Measurements from ENCODE around the gene PPP1R13B. TPM values are rescaled to one million over a fixed set of nuclear protein-coding genes. Genes with fewer than 3 reads are reported as not detected.
A peak's percentile ranks its signal among the peaks of the same experiment; 100 is the strongest.
"Not testable (repeated sequence)": the region's sequence is repeated elsewhere in the genome, so short reads cannot be mapped to it uniquely, and the experiment has no call there.

PPP1R13B gene
- 15.8 TPM for total RNA-seq

GRCh38 chr14:103847451-103848174 is at the start of gene PPP1R13B:
TSS of gene PPP1R13B (minus strand) at chr14:103847575. CDS start at chr14:103847307, 268 bp downstream.
- DNase-seq: peak; percentile 86

- no peak for DNase-seq
Observed at GRCh38 chr14:103896578-103896977, 49.2 kb upstream of the PPP1R13B start.

- DNase-seq: no peak
Observed at GRCh38 chr14:103894723-103895059, 47.3 kb upstream of the PPP1R13B start.

GRCh38 chr14:103894034-103894722 is 46.8 kb upstream of the PPP1R13B start:
- DNase-seq: no peak

GRCh38 chr14:103892247-103892646 is 44.9 kb upstream of the PPP1R13B start:
- DNase-seq: no peak

GRCh38 chr14:103891667-103892215 is 44.4 kb upstream of the PPP1R13B start:
- no peak for DNase-seq

GRCh38 chr14:103890821-103891666 is 43.7 kb upstream of the PPP1R13B start:
- no peak for DNase-seq

GRCh38 chr14:103890052-103890371 is 42.6 kb upstream of the PPP1R13B start:
- no peak for DNase-seq

GRCh38 chr14:103889313-103890051 is 42.1 kb upstream of the PPP1R13B start:
- no peak for DNase-seq

GRCh38 chr14:103889002-103889312 is 41.6 kb upstream of the PPP1R13B start:
- DNase-seq: not testable (repeated sequence)

GRCh38 chr14:103887557-103888115 is 40.3 kb upstream of the PPP1R13B start:
- DNase-seq: no peak

GRCh38 chr14:103887170-103887501 is 39.8 kb upstream of the PPP1R13B start:
- no peak for DNase-seq

- no peak for DNase-seq
Observed at GRCh38 chr14:103886304-103887169, 39.2 kb upstream of the PPP1R13B start.

- no peak for DNase-seq
Observed at GRCh38 chr14:103885509-103885932, 38.1 kb upstream of the PPP1R13B start.

GRCh38 chr14:103884854-103885253 is 37.5 kb upstream of the PPP1R13B start:
- no peak for DNase-seq

GRCh38 chr14:103883263-103883523 is 35.8 kb upstream of the PPP1R13B start:
- DNase-seq: no peak

- no peak for DNase-seq
Observed at GRCh38 chr14:103882503-103883262, 35.3 kb upstream of the PPP1R13B start.

- DNase-seq: no peak
Observed at GRCh38 chr14:103881268-103882201, 34.2 kb upstream of the PPP1R13B start.

Measured in occipital lobe (tissue), 2 donors.